ENCODE results near the gene PODNL1.
"Not testable (repeated sequence)": the region's sequence is repeated elsewhere in the genome, so short reads cannot be mapped to it uniquely, and the experiment has no call there.

The PODNL1 gene

DNA sequence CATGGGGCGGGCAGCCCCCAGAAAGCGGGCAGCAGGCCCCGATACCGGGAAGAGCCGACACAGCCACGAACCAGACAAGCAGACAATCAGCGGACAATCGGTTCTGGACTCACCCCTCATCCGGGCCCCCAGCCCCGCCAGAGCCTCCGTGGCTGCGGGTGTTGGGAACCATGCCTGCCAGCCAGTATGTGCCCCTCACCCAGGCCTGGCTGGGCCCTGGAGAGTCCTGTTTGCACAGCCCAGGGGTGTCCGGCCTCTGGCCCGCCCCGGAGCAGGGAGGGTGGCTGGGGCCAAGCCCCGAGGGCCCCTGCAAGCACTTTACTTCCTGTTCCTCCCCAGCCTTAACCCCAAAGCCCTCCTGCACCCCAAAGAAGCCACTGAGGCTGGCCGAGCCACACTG is 7.8 kb downstream of the PODNL1 start:
- no peaks in the 10 kb centered on the region for H3K27me3 ChIP-seq
- H3K4me2 ChIP-seq, result no peak overlapping the region
- H3K36me3 ChIP-seq, result peaks cover 54% of the 10 kb centered on the region
- H3K9ac ChIP-seq, result no peak overlapping the region
- TF ChIP-seq Cebpa-rat (IDR thresholded peaks at IDR 0.05), result no peak
- no peak overlapping the region for H3K4me3 ChIP-seq
- H3K9me3 ChIP-seq, result no peaks in the 10 kb centered on the region
- no peaks in the 10 kb centered on the region for H3K4me1 ChIP-seq
- H3K27ac ChIP-seq, result no peak overlapping the region
- no peaks in the 10 kb centered on the region for H4K20me1 ChIP-seq

- no peaks in the 10 kb centered on the region for H3K27me3 ChIP-seq
- no peak for TF ChIP-seq Cebpa-rat (IDR thresholded peaks at IDR 0.05)
- H3K4me2 ChIP-seq, result no peak overlapping the region
- no peaks in the 10 kb centered on the region for H4K20me1 ChIP-seq
- H3K4me3 ChIP-seq, result no peak overlapping the region
- H3K36me3 ChIP-seq, result peaks cover 58% of the 10 kb centered on the region
- no peaks in the 10 kb centered on the region for H3K4me1 ChIP-seq
- H3K9me3 ChIP-seq, result no peaks in the 10 kb centered on the region
- no peak overlapping the region for H3K27ac ChIP-seq
- H3K9ac ChIP-seq, result no peak overlapping the region
Observed at GRCh38 chr19:13929956-13930355, 8.3 kb downstream of the PODNL1 start.

DNA sequence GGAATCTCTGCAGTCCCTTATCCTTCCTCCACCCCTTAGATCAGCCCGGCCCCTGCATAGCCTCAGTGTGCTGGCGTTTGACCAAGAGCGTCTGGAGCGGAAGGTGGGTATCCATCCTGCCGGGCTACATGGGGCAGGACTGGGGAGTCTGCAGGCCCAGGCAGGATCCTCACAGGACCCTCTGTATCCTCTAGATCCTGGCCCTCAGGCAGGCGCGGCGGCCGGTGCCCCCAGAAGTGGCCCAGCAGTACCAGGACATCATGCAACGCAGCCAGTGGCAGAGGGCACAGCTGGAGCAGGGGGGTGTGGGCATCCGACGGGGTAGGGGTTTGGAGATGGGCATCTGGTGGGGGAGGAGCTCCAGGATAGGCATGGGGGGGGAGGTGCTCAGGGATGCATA is 8.9 kb downstream of the PODNL1 start:
- H3K4me3 ChIP-seq, result no peak overlapping the region
- TF ChIP-seq Cebpa-rat (IDR thresholded peaks at IDR 0.05), result no peak
- H3K9me3 ChIP-seq, result no peaks in the 10 kb centered on the region
- H3K4me2 ChIP-seq, result no peak overlapping the region
- H3K9ac ChIP-seq, result no peak overlapping the region
- no peaks in the 10 kb centered on the region for H3K4me1 ChIP-seq
- H3K36me3 ChIP-seq, result peaks cover 64% of the 10 kb centered on the region
- no peaks in the 10 kb centered on the region for H4K20me1 ChIP-seq
- H3K27me3 ChIP-seq, result no peaks in the 10 kb centered on the region
- no peak overlapping the region for H3K27ac ChIP-seq

GRCh38 chr19:13926715-13927114 is 11.5 kb downstream of the PODNL1 start:
- Histone ChIP-seq H3K27me3 (no peaks in the 10 kb centered on the region), H3K36me3 (peaks cover 89% of the 10 kb centered on the region), H3K27ac (no peak overlapping the region), H3K4me3 (no peak overlapping the region), H4K20me1 (no peaks in the 10 kb centered on the region), H3K4me2 (no peak overlapping the region), H3K4me1 (no peaks in the 10 kb centered on the region), H3K9ac (no peak overlapping the region), H3K9me3 (no peaks in the 10 kb centered on the region)
- no peak for TF ChIP-seq Cebpa-rat (IDR thresholded peaks at IDR 0.05)

DNA sequence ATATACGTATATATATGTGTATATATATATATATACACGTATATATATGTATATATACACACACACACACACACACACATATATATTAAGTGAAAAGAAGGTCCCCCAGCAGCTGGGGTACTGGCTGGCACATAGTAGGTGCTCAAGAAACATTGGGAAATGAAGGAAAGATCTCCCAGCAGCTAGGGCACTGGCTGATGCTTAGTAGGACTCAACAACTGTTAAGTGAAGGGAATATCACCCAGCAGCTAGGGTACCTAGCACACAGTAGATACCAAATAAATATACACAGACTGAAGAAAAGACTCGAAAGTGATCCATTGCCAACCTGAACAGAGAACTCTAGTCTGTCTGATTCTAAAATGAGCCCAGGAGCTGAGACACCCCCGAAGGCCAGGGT is 12.2 kb downstream of the PODNL1 start:
- Histone ChIP-seq H3K9me3 (peaks cover 2% of the 10 kb centered on the region), H3K27me3 (no peaks in the 10 kb centered on the region), H3K4me3 (no peak overlapping the region), H3K9ac (no peak overlapping the region), H3K4me2 (no peak overlapping the region), H3K27ac (no peak overlapping the region), H3K4me1 (no peaks in the 10 kb centered on the region), H4K20me1 (no peaks in the 10 kb centered on the region), H3K36me3 (peaks cover 89% of the 10 kb centered on the region)
- TF ChIP-seq Cebpa-rat (IDR thresholded peaks at IDR 0.05), result no peak

DNA sequence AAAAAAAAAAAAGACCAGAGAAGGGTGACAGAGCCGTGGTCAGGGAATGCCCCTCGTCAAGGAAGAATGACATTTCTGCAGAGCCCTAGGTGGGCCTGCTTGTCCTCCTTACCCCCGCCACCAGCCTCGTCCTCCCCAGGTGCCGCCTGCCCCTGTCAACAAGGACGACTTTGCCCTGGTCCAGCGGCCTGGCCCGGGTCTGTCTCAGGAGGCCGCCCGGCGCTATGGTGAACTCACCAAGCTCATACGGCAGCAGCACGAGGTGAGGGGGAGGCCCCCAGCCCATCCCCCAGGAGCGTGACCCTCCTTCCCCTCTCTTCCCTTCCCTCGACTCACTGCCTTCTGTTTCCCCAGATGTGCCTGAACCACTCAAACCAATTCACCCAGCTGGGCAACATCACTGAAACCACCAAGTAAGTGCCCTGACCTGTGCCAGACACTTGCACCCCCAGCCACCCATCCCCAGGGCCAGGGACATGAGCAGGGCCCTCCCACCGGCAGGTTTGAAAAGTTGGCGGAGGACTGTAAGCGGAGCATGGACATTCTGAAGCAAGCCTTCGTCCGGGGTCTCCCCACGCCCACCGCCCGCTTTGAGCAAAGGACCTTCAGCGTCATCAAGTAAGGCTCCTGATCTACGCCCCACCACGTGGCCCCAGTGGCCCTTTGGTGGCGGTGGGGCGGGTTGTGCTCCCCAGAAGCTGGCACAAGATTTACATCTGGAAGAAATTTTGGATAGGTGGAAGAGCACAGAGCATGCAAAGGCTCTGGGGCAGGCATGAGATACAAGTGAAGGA is 14.8 kb downstream of the PODNL1 start:
- H3K4me2 ChIP-seq, result no peak overlapping the region
- H3K4me1 ChIP-seq, result no peaks in the 10 kb centered on the region
- no peak overlapping the region for H3K27ac ChIP-seq
- no peaks in the 10 kb centered on the region for H3K27me3 ChIP-seq
- no peak overlapping the region for H3K4me3 ChIP-seq
- peaks cover 8% of the 10 kb centered on the region for H3K9me3 ChIP-seq
- no peaks in the 10 kb centered on the region for H4K20me1 ChIP-seq
- TF ChIP-seq Cebpa-rat (IDR thresholded peaks at IDR 0.05), result no peak
- H3K9ac ChIP-seq, result no peak overlapping the region
- peaks cover 95% of the 10 kb centered on the region for H3K36me3 ChIP-seq

GRCh38 chr19:13922118-13922517 is 16.1 kb downstream of the PODNL1 start:
- not testable (repeated sequence) for H3K4me2 ChIP-seq, H3K27ac ChIP-seq, H3K9me3 ChIP-seq, H3K9ac ChIP-seq, H3K4me3 ChIP-seq, H4K20me1 ChIP-seq, H3K4me1 ChIP-seq, H3K27me3 ChIP-seq
- H3K36me3 ChIP-seq, result peaks cover 95% of the 10 kb centered on the region

DNA sequence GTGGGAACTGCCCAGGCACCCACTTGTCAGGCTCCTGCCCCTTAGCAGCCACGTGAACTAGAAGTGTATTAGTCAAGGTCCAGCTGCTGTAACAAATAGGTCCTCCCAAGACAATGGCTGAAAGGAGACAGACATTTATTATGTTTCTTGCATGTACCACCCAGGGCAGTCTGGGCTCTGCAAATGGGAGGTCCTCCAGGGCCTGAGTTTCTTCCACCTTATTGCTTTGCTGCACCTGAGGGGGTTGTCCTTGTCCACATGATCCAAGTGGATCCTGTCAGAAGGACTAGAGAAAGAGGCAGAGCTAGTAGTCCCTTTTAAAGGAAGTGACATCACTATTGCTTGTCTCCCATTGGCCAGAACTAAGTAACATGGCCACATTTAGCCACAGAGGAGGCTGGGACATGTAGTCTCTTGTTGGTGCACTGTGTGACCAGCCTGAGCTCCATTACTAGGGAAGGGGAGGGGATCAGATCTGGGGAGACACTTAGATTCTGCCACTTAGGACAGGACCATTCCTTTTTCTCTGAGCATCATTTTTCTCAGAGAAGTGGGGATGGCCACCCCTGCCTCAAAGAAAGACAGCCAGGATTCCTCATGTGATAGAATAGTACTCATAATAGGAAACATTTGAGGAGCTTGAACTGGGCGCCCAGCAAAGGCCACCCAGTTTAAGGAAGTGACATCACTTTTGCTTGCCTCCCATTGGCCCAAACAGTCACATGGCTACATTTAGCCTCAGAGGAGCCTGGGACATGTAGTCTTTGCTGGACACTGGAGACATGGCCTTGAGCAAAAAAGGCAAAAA is 17.1 kb downstream of the PODNL1 start:
- Histone ChIP-seq H3K4me2 (no peak overlapping the region), H3K27me3 (no peaks in the 10 kb centered on the region), H3K27ac (no peak overlapping the region), H3K9ac (no peak overlapping the region), H4K20me1 (no peaks in the 10 kb centered on the region), H3K4me3 (no peak overlapping the region), H3K9me3 (peaks cover 8% of the 10 kb centered on the region), H3K36me3 (peaks cover 93% of the 10 kb centered on the region), H3K4me1 (no peaks in the 10 kb centered on the region)
- no peak for TF ChIP-seq Cebpa-rat (IDR thresholded peaks at IDR 0.05)

DNA sequence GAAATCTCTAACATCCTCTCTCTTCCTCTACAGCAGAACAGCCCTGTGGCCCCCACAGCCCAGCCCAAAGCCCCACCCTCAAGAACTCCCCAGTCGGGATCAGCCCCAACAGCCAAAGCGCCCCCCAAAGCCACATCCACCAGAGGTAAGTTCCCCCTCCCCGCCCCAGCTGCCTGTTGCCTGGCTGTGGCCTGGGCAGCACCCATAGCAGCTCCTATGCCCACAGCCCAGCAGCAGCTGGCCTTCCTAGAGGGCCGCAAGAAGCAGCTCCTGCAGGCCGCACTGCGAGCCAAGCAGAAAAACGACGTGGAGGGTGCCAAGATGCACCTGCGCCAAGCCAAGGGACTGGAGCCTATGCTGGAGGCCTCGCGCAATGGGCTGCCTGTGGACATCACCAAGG is 17.7 kb downstream of the PODNL1 start:
- peaks cover 95% of the 10 kb centered on the region for H3K36me3 ChIP-seq

DNA sequence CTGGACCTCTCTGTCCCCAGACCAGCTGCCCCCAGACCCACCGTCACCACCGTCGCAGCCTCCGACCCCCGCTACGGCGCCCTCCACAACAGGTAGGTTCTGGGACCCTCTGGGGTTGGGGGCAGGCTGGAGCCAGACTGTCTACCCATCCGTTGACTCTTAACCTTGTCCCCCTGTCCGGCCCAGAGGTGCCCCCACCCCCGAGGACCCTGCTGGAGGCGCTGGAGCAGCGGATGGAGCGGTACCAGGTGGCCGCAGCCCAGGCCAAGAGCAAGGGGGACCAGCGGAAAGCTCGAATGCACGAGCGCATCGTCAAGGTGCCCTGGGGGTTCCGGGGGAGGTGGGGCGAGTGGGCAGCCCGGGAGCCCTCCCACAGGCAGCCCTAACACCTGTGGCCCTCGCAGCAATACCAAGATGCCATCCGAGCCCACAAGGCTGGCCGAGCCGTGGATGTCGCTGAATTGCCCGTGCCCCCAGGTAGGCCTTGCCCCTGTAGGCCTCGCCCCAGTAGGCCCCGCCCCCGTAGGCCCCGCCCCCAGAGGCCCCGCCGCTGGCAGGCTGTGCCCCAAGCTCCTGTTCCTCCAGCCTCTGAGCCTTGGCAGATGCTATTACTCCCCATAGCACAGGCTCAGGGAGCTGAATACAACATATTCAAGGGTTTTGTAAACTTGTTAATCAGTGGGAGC is 19.3 kb downstream of the PODNL1 start:
- no peak overlapping the region for H3K9ac ChIP-seq
- H3K4me2 ChIP-seq, result no peak overlapping the region
- H3K36me3 ChIP-seq, result peaks cover 96% of the 10 kb centered on the region

More for the DNA sequence above, 17.7 kb downstream of the PODNL1 start:
- Histone ChIP-seq H3K9ac (no peak overlapping the region), H4K20me1 (no peaks in the 10 kb centered on the region), H3K4me1 (no peaks in the 10 kb centered on the region), H3K4me3 (no peak overlapping the region), H3K4me2 (no peak overlapping the region), H3K27me3 (no peaks in the 10 kb centered on the region), H3K27ac (no peak overlapping the region), H3K9me3 (peaks cover 8% of the 10 kb centered on the region)
- TF ChIP-seq Cebpa-rat (IDR thresholded peaks at IDR 0.05), result no peak

More for the DNA sequence above, 19.3 kb downstream of the PODNL1 start:
- no peaks in the 10 kb centered on the region for H3K4me1 ChIP-seq
- no peak overlapping the region for H3K4me3 ChIP-seq
- H3K9me3 ChIP-seq, result peaks cover 8% of the 10 kb centered on the region
- no peak for TF ChIP-seq Cebpa-rat (IDR thresholded peaks at IDR 0.05)
- no peaks in the 10 kb centered on the region for H3K27me3 ChIP-seq
- no peak overlapping the region for H3K27ac ChIP-seq
- no peaks in the 10 kb centered on the region for H4K20me1 ChIP-seq
